D341Med (cell line): ENCODE measurements around the gene E2F2.

Source experiments
- DNase-seq: peaks from one replicate; pipeline ENCODE4 v3.0.0; 2012; ENCODE audit warnings: low spot score

Gene E2F2

DNA sequence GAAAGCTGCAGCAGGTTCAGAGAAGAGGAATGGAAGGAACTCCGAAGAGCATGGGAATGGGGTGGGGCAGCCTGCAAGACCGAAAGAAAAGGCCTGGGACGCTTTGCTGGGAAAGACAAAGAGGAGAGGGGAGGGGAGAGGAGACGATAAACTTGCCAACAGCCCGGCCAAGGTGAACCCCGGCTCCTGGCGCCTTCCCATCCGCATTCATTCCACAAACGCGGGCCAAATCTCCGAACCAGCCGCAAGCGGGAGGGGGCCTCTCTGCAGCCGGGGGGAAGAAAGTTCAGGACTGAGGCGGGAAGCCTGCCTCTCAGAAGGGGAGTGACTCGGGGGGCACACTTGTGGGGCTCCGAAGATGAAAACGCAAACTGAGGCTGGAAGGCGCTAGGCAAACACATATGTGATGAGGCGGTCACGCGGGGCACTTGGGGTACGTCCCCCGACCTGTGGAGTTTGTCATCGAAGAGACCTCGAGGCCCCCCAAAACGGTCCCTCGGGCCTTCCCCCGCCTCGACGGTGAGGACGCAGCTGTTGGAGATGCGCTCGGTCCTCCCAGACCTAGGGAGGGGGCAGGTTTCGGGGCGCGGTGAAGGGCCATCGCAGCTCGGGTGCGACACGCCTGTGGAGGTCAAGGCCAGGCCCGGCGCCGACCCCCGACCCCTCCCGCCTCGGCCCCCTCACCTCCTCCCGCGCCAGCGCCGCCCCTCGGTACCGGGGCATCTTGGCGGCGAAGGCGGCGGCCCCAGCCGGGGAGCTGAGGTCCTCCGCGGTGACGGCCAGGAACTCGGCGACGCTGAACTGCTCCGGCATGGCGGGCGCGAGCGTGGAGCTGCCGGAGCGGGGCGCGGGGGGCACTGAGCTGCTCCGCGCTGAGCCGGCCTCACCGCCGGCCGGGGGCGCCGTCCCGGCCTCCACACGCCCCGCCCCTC is 47.4 kb downstream of the E2F2 start, which contains the start of gene ASAP3:
Gene ASAP3, minus strand, starts transcription at position 859 of the 932 bp plus-strand sequence. Its CDS starts 46 bp downstream, at position 813.
- peak; percentile 46 for DNase-seq

- no peak for DNase-seq
Measured at GRCh38 chr1:23481904-23482303, 49.1 kb downstream of the E2F2 start.

- DNase-seq = no peak
Measured at GRCh38 chr1:23481026-23481597, 49.9 kb downstream of the E2F2 start.

- DNase-seq = no peak
Measured at GRCh38 chr1:23480187-23481025, 50.6 kb downstream of the E2F2 start.

DNA sequence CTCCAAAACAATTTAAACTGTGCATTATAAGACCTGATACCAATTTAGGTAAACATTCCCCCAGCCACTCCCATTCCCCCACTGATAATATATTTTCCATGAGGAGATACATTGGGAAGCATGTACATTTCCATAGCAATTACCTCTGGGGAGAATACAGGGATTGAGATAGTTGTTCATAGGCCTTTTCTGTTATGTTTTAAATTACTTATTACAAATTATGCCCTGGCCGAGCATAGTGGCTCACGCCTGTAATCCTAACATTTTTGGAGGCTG is 51.4 kb downstream of the E2F2 start:
- DNase-seq = no peak

GRCh38 chr1:23478896-23479665 is 52.0 kb downstream of the E2F2 start:
- DNase-seq = no peak

DNA sequence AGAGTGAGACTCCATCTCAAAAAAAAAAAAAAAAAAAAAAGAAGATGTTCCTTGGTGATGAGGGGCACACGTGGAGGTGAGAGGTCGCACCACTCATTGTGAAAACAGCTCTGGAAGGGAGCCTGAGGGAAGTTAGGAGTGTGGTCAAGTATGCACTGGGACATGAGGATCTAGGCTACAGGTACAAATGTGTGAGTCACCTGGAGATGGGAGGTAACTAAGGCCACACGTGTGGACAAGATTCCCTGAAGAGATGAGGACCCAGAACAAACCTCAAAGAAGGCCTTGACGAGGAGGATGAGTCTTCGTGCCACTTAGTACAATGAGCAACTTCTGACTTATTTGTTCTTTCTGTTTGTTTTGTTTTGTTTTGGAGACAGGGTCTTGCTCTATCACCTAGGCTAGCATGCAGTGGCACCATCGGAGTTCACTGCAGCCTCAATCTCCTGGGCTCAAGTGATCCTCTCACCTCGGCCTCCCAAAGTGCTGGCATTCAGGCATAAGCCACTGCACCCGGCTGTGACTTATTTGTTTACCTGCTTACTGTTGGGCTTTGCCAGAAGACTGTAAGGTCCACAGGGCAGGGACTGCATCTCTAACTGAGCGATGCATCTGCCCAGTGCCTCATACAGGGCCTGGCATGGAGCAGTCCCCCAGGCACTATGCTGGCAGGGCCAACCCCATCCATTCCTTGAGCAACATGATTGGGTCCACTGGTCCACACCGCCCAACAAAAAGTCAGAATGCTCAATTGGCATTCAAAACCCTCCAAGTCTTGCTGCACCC is 53.5 kb downstream of the E2F2 start:
- DNase-seq = no peak

- DNase-seq = no peak
Measured at GRCh38 chr1:23475641-23476040, 55.4 kb downstream of the E2F2 start.

DNA sequence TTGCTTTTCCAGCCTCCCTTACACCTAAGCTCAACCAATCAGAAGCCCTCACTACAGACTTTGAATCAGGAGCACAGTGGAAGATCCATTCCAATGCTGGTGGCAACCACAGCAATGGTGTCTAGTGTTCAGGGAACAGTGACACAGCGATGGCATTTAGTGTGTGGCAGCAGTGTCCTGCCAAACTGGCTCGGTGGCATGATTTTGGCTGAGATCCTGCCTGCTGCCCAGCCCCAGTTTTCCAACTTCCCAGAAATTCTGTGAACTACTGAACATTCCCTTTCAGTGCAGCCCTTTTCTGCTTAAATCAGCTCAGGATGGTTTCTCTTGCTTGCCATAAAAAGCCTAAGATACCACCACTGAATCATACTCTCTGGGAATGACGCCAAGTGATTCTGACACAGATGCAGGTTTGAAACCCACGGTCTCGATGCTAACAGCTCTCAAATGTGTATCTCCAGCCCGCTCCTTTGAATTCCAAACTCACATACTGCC is 55.9 kb downstream of the E2F2 start:
- no peak for DNase-seq

- no peak for DNase-seq
Measured at GRCh38 chr1:23473037-23473800, 57.8 kb downstream of the E2F2 start.

GRCh38 chr1:23472351-23473036 is 58.5 kb downstream of the E2F2 start:
- no peak for DNase-seq

DNA sequence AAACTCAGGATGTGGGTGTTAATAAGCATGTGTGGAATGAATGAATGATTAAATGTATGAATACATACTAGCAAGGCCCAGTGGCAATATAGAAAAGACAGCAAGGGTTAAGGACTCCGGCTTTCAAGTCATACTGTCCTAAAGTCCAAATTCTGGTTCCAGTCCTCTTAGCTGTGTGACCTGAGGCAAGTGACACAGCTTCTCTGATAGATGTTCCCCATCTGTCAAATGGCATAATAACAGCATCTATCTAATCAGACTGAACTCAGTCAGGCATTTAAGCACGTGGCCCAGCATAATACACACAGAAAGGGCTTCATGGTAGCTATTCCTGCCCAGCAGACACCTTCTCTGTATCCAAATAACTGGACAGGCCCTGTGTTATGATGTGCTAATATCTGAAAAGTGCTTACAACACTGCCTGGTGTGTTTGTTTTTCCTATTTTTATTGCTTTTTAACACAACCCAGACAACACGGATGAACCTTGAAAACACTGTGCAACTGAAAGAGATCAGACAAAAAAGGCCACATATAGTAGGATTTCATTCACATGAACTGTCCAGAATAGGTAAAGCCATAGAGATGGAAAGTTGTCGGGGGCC is 59.5 kb downstream of the E2F2 start:
- no peak for DNase-seq

GRCh38 chr1:23470282-23471070 is 60.6 kb downstream of the E2F2 start:
- no peak for DNase-seq

DNA sequence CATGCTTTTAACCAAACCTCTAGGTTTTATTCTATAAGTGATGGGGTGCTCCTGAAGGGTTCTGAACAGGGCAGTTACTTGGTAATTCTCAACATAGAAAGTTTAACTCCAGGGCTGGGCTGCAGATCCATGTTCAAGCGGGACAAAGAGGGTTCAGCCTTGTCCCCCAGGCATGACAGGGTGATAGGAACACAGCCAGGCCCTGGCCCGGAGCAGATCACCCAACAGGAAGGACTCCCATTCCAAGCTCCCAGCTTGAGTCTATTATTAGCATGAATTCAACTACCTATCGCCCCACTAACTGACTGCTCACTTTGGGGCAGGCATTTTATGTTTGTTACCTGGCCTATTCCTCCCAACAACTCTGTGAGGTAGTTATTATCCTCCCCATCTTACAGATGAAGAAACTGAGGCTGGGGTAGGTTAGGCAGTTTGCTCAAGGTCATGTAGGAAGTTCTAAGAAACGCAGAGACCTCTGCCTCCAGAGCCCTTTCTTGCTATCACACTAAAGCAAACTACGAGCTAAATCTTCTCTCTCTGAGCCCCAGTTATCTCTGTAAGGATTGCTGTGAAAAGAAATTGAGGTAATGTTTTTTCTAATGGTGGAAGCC is 61.6 kb downstream of the E2F2 start:
- no peak for DNase-seq

DNA sequence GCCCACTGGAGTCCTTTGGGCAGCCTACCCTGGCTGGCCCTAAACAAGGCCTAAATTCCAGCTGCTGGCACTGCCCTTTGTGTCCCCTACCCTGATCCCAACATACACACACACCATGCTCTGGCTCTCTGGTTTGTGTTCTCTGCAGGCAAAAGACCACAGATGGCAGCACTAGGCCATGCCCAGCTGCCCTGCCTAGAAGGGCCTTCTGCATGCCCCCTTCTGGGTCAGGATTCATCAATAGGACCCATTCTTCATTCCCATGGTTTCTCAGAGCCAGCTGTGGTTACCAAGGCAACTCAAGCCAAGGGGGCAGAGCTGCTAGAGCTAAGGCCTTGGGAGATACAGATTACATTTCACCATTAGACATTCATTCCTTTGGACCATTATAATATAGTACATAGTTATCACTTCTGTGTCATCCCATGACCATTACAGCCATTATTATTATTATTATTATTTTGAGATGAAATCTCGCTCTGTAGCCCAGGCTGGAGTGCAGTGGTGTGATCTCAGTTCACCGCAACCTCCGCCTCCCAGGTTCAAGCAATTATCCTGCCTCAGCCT is 64.5 kb downstream of the E2F2 start:
- no peak for DNase-seq

DNA sequence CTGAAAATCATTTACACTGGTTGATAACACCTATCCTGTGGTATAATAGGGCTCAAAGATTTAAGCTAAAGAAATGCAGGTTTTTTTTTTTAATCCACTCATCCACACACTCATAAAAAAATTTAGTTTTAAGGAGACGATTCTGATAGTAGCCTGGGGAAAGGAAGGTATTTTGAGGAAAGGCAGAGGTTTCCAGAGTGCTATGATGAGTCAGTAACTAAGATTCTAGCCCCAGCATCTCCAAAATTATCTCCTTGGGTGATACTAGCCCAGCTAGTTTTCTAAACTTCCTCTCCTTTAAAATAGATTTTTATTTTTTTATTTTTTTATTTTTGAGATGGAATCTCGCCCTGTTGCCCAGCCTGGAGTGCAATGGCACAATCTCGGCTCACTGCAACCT is 67.7 kb downstream of the E2F2 start:
- DNase-seq = no peak

DNA sequence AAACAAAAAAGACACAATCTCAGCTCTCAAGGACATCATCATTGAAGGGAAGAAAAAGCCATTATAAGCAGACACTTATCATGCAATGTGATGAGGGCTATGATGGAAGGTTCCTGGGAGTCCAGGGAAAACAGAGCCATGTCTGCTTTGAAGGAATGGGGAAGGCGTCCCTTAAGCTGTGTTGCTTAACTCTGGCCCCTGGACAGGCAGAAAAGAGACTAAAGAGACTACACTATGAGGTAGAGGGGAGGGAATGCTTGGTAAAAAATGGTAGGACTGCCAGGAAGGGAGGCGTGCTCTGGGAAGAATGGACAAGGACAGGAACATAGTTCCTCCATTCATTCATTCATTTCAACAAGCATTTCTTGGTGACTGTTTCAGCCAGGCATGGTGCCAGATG is 68.3 kb downstream of the E2F2 start:
- no peak for DNase-seq

DNA sequence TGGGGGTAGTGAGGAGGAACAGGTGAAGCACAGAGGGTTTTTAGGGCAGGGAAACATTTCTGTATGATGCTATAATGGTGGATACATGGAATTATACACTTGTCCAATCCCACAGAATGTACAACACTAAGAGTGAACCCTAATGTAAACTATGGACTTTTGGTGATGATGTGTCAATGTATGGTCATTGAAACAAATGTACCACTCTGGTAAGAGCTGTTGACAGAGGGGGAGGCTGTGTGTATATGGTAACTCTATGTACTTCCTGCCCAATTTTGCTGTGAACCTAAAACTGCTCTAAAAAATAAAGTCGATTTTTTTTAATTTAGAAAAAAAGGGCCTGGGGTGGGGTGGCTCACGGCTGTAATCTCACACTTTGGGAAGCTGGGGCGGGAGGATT is 70.0 kb downstream of the E2F2 start:
- no peak for DNase-seq
